SU-DHL-6 (cell line): ENCODE data around the gene EXOC7.

ENCODE experiments used
- EZH2phosphoT487 ChIP-seq: fragments of 200-600 bp; sonication (generic), shearing (Covaris generic); conservative IDR thresholded peaks from 2 replicates; pipeline ENCODE4 v1.6.1; 2018; ENCODE audit warnings: mild to moderate bottlenecking, antibody characterized with exemption, low read length, moderate library complexity, mixed read lengths
- TF ChIP-seq, protein P1 (sequence below): fragments of 200-600 bp; sonication (generic); IDR thresholded peaks from one replicate; pipeline ENCODE4 v1.5.1; 2017; ENCODE audit warnings: antibody characterized with exemption, mild to moderate bottlenecking, low read length, moderate library complexity; ENCODE audit not compliant: insufficient read depth, poor library complexity, severe bottlenecking

DNA sequence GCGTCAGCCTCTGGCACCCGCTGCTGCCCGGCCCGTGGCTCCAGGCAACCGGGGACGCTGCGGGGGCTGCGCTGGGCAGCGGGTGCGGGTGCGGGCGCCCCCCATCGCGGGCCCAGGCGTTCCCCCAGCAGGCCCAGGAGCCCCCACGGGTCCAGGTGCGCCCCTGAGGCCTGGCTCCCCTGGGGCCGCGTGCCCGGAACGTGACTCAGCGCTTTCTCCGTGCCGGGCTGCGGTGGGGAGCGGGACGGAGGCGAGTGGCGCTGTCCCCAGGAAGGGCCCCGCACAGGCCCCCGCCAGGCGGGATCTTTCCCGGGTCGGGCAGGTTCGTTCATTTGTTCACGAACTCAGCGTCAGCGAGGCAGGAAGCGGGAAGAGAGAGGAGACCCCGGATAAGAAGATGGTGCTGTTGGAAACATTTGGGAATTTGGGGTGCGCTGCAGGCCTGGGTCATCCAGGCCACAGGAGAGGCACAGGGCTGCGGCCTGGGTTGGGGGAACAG lies 18.4 kb upstream of the EXOC7 start:
- TF ChIP-seq, protein P1, sequence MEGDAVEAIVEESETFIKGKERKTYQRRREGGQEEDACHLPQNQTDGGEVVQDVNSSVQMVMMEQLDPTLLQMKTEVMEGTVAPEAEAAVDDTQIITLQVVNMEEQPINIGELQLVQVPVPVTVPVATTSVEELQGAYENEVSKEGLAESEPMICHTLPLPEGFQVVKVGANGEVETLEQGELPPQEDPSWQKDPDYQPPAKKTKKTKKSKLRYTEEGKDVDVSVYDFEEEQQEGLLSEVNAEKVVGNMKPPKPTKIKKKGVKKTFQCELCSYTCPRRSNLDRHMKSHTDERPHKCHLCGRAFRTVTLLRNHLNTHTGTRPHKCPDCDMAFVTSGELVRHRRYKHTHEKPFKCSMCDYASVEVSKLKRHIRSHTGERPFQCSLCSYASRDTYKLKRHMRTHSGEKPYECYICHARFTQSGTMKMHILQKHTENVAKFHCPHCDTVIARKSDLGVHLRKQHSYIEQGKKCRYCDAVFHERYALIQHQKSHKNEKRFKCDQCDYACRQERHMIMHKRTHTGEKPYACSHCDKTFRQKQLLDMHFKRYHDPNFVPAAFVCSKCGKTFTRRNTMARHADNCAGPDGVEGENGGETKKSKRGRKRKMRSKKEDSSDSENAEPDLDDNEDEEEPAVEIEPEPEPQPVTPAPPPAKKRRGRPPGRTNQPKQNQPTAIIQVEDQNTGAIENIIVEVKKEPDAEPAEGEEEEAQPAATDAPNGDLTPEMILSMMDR = no peak
- no peak for TF ChIP-seq EZH2phosphoT487
